H1 (cell line): Measurements from ENCODE around the gene CAPN8. TPM values are rescaled to one million over a fixed set of nuclear protein-coding genes. Genes with fewer than 3 reads are reported as not detected.

Source experiments
- CTCF ChIA-PET: fragments of 300-600 bp; sonication (Branson Sonifier 250); formaldehyde crosslinking; loops from one replicate; lab custom pipeline; 2021; ENCODE audit not compliant: partially characterized antibody; lab: Charles Lee
- POLR2A ChIA-PET: fragments of 300-600 bp; sonication (Branson Sonifier 250); formaldehyde crosslinking; loops from one replicate; lab custom pipeline; 2021; ENCODE audit warnings: inconsistent platforms; ENCODE audit not compliant: partially characterized antibody; lab: Charles Lee
- DNase-seq, 2 experiments: peaks; one replicate each; pipeline versions ENCODE4 v3.0.0 to v3.0.0-alpha.2; 2010 to 2022; ENCODE audit warnings: low spot score in 2 of 2, low read depth in 1 of 2, mixed read lengths in 1 of 2
- FAIRE-seq: peaks from 2 replicates; lab custom pipeline; 2011; peaks lifted over from hg19 to GRCh38; lab: Jason Lieb, UNC
- H2AFZ ChIP-seq: 2 replicates; pipeline ENCODE4 v1.8.1; 2012; ENCODE audit warnings: low read length, inconsistent platforms
- H2AK5ac ChIP-seq: 2 replicates; pipeline ENCODE4 v1.6.1; 2013; ENCODE audit warnings: low read depth, low read length
- H2BK120ac ChIP-seq: replicated peaks from 2 replicates; pipeline ENCODE3; 2013; ENCODE audit warnings: low read depth, low read length, inconsistent platforms
- H2BK12ac ChIP-seq: 2 replicates; pipeline ENCODE4 v1.6.1; 2013; ENCODE audit warnings: low read depth, low read length
- H2BK15ac ChIP-seq: 2 replicates; pipeline ENCODE4 v1.6.1; 2013; ENCODE audit warnings: low read length
- H2BK20ac ChIP-seq: 2 replicates; pipeline ENCODE4 v1.6.1; 2013; ENCODE audit warnings: low read length
- H2BK5ac ChIP-seq: 2 replicates; pipeline ENCODE4 v1.6.1; 2013; ENCODE audit warnings: low read depth, low read length
- H3K14ac ChIP-seq: 2 replicates; pipeline ENCODE4 v1.6.1; 2013; ENCODE audit warnings: inconsistent platforms; ENCODE audit not compliant: insufficient read length
- H3K18ac ChIP-seq: 2 replicates; pipeline ENCODE4 v1.6.1; 2013; ENCODE audit warnings: low read length; ENCODE audit errors: extremely low read depth
- H3K23ac ChIP-seq: 2 replicates; pipeline ENCODE4 v1.6.1; 2013; ENCODE audit warnings: inconsistent platforms; ENCODE audit not compliant: insufficient read length
- H3K23me2 ChIP-seq: 2 replicates; pipeline ENCODE4 v1.6.1; 2013; ENCODE audit warnings: low read depth, low read length
- H3K27ac ChIP-seq: 2 replicates; pipeline ENCODE4 v1.6.1; 2011; ENCODE audit warnings: low read depth, low read length, inconsistent platforms
- H3K27me3 ChIP-seq, 4 experiments: replicated peaks in 1 of 4; 1 replicate in 1 of 4; 2 replicates in 3 of 4; pipeline versions ENCODE4 v1.6.1 to v1.8.1; 2011 to 2013; ENCODE audit warnings: low read length in 3 of 4, mild to moderate bottlenecking in 3 of 4, inconsistent platforms in 2 of 4, mixed read lengths in 2 of 4, moderate library complexity in 1 of 4; ENCODE audit not compliant: control insufficient read depth in 3 of 4, insufficient read depth in 3 of 4; ENCODE audit errors: extremely low read depth in 1 of 4
- H3K36me3 ChIP-seq, 4 experiments: 2 replicates each; pipeline versions ENCODE4 v1.6.1 to v1.8.1; 2011 to 2013; ENCODE audit warnings: mild to moderate bottlenecking in 4 of 4, low read length in 3 of 4, moderate library complexity in 2 of 4, control low read depth in 1 of 4, inconsistent platforms in 1 of 4; ENCODE audit not compliant: insufficient read depth in 4 of 4, control insufficient read depth in 2 of 4
- H3K4ac ChIP-seq: replicated peaks from 2 replicates; pipeline ENCODE3; 2013; ENCODE audit warnings: low read length, low read depth, mixed read lengths, inconsistent platforms; ENCODE audit not compliant: insufficient read length
- H3K4me1 ChIP-seq, 4 experiments: replicated peaks in 1 of 4; 1 replicate in 1 of 4; 2 replicates in 3 of 4; pipeline versions ENCODE4 v1.6.1 to v1.8.1; 2011 to 2013; ENCODE audit warnings: low read length in 3 of 4, inconsistent platforms in 2 of 4, mixed read lengths in 1 of 4; ENCODE audit not compliant: insufficient read depth in 4 of 4, control insufficient read depth in 3 of 4
- H3K4me2 ChIP-seq, 2 experiments: 2 replicates each; pipeline versions ENCODE4 v1.6.1 to v1.8.1; 2011 to 2013; ENCODE audit warnings: low read depth in 2 of 2, low read length in 2 of 2, control low read depth in 1 of 2, inconsistent platforms in 1 of 2, mild to moderate bottlenecking in 1 of 2; ENCODE audit not compliant: insufficient read depth in 1 of 2
- H3K4me3 ChIP-seq, 4 experiments: fragments of 200-600, 300-600 bp in 1 of 4; sonication (generic), shearing (Covaris generic), sonication (Bioruptor Twin) in 1 of 4; 2 replicates each; pipeline versions ENCODE4 v1.5.1 to v1.8.1; 2011 to 2016; ENCODE audit warnings: low read length in 4 of 4, low read depth in 3 of 4, control low read depth in 2 of 4, inconsistent platforms in 2 of 4, mild to moderate bottlenecking in 2 of 4, mixed read lengths in 1 of 4, moderate library complexity in 1 of 4; ENCODE audit not compliant: insufficient read depth in 2 of 4; ENCODE audit errors: extremely low read depth in 1 of 4
- H3K56ac ChIP-seq: replicated peaks from 2 replicates; pipeline ENCODE3; 2013; ENCODE audit warnings: low read depth, mild to moderate bottlenecking, mixed read lengths, low read length, inconsistent platforms; ENCODE audit not compliant: insufficient read length
- H3K79me1 ChIP-seq: 2 replicates; pipeline ENCODE4 v1.6.1; 2013; ENCODE audit warnings: low read depth, low read length, control low read depth
- H3K79me2 ChIP-seq, 2 experiments: 2 replicates each; pipeline versions ENCODE4 v1.6.1 to v1.8.1; 2012 to 2013; ENCODE audit warnings: low read length in 2 of 2, mild to moderate bottlenecking in 2 of 2, inconsistent platforms in 1 of 2; ENCODE audit not compliant: insufficient read depth in 2 of 2, control insufficient read depth in 1 of 2
- H3K9ac ChIP-seq, 4 experiments: replicated peaks in 1 of 4; 1 replicate in 1 of 4; 2 replicates in 3 of 4; pipeline versions ENCODE4 v1.6.1 to v1.8.1; 2011 to 2013; ENCODE audit warnings: low read depth in 3 of 4, low read length in 3 of 4, control low read depth in 2 of 4, mild to moderate bottlenecking in 2 of 4, moderate library complexity in 2 of 4, inconsistent platforms in 1 of 4; ENCODE audit errors: extremely low read depth in 1 of 4
- H3K9me3 ChIP-seq, 2 experiments: 2 replicates each; pipeline versions ENCODE4 v1.6.1 to v1.8.1; 2012 to 2013; ENCODE audit warnings: mild to moderate bottlenecking in 2 of 2, moderate library complexity in 2 of 2, control low read depth in 1 of 2, inconsistent platforms in 1 of 2, low read depth in 1 of 2, low read length in 1 of 2, mixed read lengths in 1 of 2; ENCODE audit not compliant: insufficient read depth in 2 of 2
- H4K20me1 ChIP-seq, 2 experiments: replicated peaks in 1 of 2; 2 replicates each; pipeline versions ENCODE3 to v1.8.1; 2011 to 2013; ENCODE audit warnings: inconsistent platforms in 2 of 2, low read length in 2 of 2, mild to moderate bottlenecking in 1 of 2; ENCODE audit not compliant: insufficient read depth in 2 of 2, control insufficient read depth in 1 of 2
- H4K5ac ChIP-seq: 2 replicates; pipeline ENCODE4 v1.6.1; 2013; ENCODE audit warnings: low read length, low read depth, mixed read lengths, inconsistent platforms; ENCODE audit not compliant: insufficient read length
- H4K8ac ChIP-seq: 2 replicates; pipeline ENCODE4 v1.8.0; 2013; ENCODE audit warnings: mild to moderate bottlenecking, moderate library complexity, low read length, inconsistent platforms; ENCODE audit not compliant: insufficient read depth; ENCODE audit errors: extremely low read depth
- H4K91ac ChIP-seq: replicated peaks from 2 replicates; pipeline ENCODE3; 2013; ENCODE audit warnings: low read length, mixed read lengths, inconsistent platforms; ENCODE audit not compliant: insufficient read length
- E2F6 ChIP-seq: IDR thresholded peaks from 2 replicates; pipeline ENCODE4 v1.6.1; 2012; ENCODE audit warnings: inconsistent platforms
- NRF1 ChIP-seq: IDR thresholded peaks from 2 replicates; pipeline ENCODE4 v1.6.1; 2011; ENCODE audit warnings: mild to moderate bottlenecking, low read depth, low read length, improper control_type of control experiment
- WGBS, 2 experiments: shearing (Covaris generic) in 1 of 2; methylation state at CpG; one replicate each; pipeline versions ENCODE4 v1.1.6 to v1.1.7; 2013 to 2015; ENCODE audit warnings: low lambda C conversion rate in 2 of 2, mixed read lengths in 2 of 2, inconsistent platforms in 1 of 2, low coverage in 1 of 2, missing lambda C conversion rate in 1 of 2; ENCODE audit not compliant: insufficient replicate concordance in 2 of 2, insufficient coverage in 1 of 2, insufficient read length in 1 of 2; ENCODE audit errors: extremely low coverage in 1 of 2, missing lambda C conversion rate in 1 of 2; 5-methylcytosine and 5-hydroxymethylcytosine counted together
- polyA plus RNA-seq, 7 experiments: library from polyadenylated mRNA; depleted of rRNA in 3 of 7; stranded (reverse) in 5 of 7; unstranded in 2 of 7; fragments of >200 nt in 5 of 7; fragments of 200-250 nt in 2 of 7; gene quantifications; 1 replicate in 5 of 7; 2 replicates in 1 of 7; 4 replicates in 1 of 7; pipeline versions ENCODE4 v1.2.1 to v1.2.3, GENCODE V29; 2011 to 2013; ENCODE audit warnings: missing spikeins in 2 of 7, mixed read lengths in 2 of 7
- total RNA-seq: library from RNA; stranded (reverse); fragmentation: NEBNext Ultra II Directional; extraction: Animal tissue kit (Norgen Biotek cat#: 25700); gene quantifications from 2 replicates; pipeline ENCODE4 v1.2.1, GENCODE V29; 2021

Gene CAPN8
- total and polyA plus RNA-seq, 2 of the 8 experiments (the other 6 are each of a cell fraction or from before 2014, with no cell fraction given) = 0.20 to 0.26 TPM

DNA sequence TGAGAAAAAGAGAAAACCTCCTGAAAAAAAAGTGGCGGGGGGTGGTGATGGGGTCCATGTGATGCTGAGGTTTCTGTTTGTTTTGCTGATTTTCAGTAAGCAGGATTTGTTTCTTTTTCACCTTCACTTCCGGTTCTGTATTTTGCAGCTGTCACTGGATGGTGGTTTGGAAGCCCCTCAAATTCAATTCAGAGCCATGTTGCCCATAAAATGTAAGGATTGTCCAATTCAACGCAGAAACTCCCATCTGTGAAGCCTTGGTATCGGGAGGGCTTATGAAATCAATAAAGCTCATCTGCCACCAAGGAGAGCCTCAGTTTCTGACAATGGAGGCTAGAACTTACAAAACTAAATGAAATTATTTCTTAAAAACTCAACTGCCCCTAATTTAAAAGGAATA, 12.1 kb downstream of the CAPN8 start:
- Histone ChIP-seq H3K9ac (no peak overlapping the region), H4K20me1 (no peaks in the 10 kb centered on the region), H2AK5ac (no peak overlapping the region), H2BK5ac (no peak overlapping the region), H4K91ac (no peak overlapping the region), H3K79me2 (no peaks in the 10 kb centered on the region), H3K27me3 (peaks cover 0 to 2% (median 0%) of the 10 kb centered on the region in 4 experiments; a peak in 1 of 7 replicates), H3K4ac (no peak overlapping the region), H2BK120ac (no peak overlapping the region), H3K27ac (no peak overlapping the region), H3K23ac (no peak overlapping the region), H3K36me3 (no peaks in the 10 kb centered on the region), H4K8ac (no peak overlapping the region), H3K79me1 (no peaks in the 10 kb centered on the region), H4K5ac (no peak overlapping the region), H2AFZ (no peak overlapping the region), H3K23me2 (no peaks in the 10 kb centered on the region), H3K9me3 (no peaks in the 10 kb centered on the region), H2BK20ac (no peak overlapping the region), H3K4me3 (no peak overlapping the region), H3K14ac (no peak overlapping the region), H3K4me2 (no peak overlapping the region), H3K18ac (no peak overlapping the region), H3K56ac (no peak overlapping the region), H2BK12ac (no peak overlapping the region), H2BK15ac (no peak overlapping the region), H3K4me1 (peaks cover 0 to 7% (median 3%) of the 10 kb centered on the region in 4 experiments; a peak in 5 of 7 replicates)
- WGBS, 2 experiments = 89% methylated on average over 4 of the region's 4 CpGs; no CpG with 5 or more reads in 1 of the 2 experiments
- ChIA-PET CTCF (interaction anchor here (0.6 to 2.4 kb wide), 14 partner anchors 10 to 517 kb away, joined by 3 to 12 read pairs (median 4); no protein-coding TSS in a partner anchor), POLR2A (no interaction called here)
- TF ChIP-seq E2F6 (0 out of 2 replicates have a peak, but pooled peaks have one; percentile 6), NRF1 (no peak)
- FAIRE-seq = no peak
- DNase-seq = no peak
